Endothelial cell of umbilical vein (primary cell): Measurements from ENCODE around the gene KCNN1. TPM values are rescaled to one million over a fixed set of nuclear protein-coding genes. Genes with fewer than 3 reads are reported as not detected.

Source experiments
- BruUV-seq: library from RNA; stranded (reverse); fragments of 400-500 nt; replicated peaks from 2 replicates; lab custom pipeline; 2021; lab: Mats Ljungman, UMichigan
- CTCF ChIA-PET: fragments of 300-600, 350-600 bp; sonication (Branson Sonifier 250); formaldehyde crosslinking; loops from one replicate; lab custom pipeline; 2021; ENCODE audit warnings: antibody characterized with exemption, inconsistent platforms; lab: Charles Lee
- POLR2A ChIA-PET: fragments of 300-600, 350-600 bp; sonication (Branson Sonifier 250); formaldehyde crosslinking; loops from one replicate; lab custom pipeline; 2021; ENCODE audit warnings: antibody characterized with exemption, inconsistent platforms; lab: Charles Lee
- DNase-seq: peaks from one replicate; pipeline ENCODE4 v3.0.0-alpha.2; 2011; ENCODE audit warnings: low read depth, low spot score
- FAIRE-seq: peaks from 2 replicates; lab custom pipeline; 2011; peaks lifted over from hg19 to GRCh38; lab: Jason Lieb, UNC
- H2AFZ ChIP-seq: 2 replicates; pipeline ENCODE4 v1.6.0; 2012; ENCODE audit warnings: low read depth, low read length, control low read depth, inconsistent platforms
- H3K27ac ChIP-seq: 2 replicates; pipeline ENCODE4 v1.5.1; 2011; ENCODE audit warnings: low read depth, mild to moderate bottlenecking, control low read depth, low read length, moderate library complexity; ENCODE audit not compliant: insufficient read depth
- H3K27me3 ChIP-seq, 2 experiments: 2 replicates each; pipeline versions ENCODE4 v1.6.0 to v1.6.1; 2011; ENCODE audit warnings: low read length in 2 of 2, mixed read lengths in 1 of 2; ENCODE audit not compliant: control insufficient read depth in 2 of 2, insufficient read depth in 2 of 2
- H3K36me3 ChIP-seq, 2 experiments: 2 replicates in 1 of 2; 3 replicates in 1 of 2; pipeline ENCODE4 v1.5.1; 2011; ENCODE audit warnings: low read length in 2 of 2, mild to moderate bottlenecking in 1 of 2, moderate library complexity in 1 of 2; ENCODE audit not compliant: control insufficient read depth in 2 of 2, insufficient read depth in 2 of 2; ENCODE audit errors: extremely low read depth in 1 of 2
- H3K4me1 ChIP-seq: 3 replicates; pipeline ENCODE4 v1.5.1; 2011; ENCODE audit warnings: mild to moderate bottlenecking, low read length; ENCODE audit not compliant: control insufficient read depth, insufficient read depth; ENCODE audit errors: extremely low read depth
- H3K4me2 ChIP-seq: 2 replicates; pipeline ENCODE4 v1.6.1; 2011; ENCODE audit warnings: low read length, control low read depth, mixed read lengths; ENCODE audit not compliant: insufficient read depth
- H3K4me3 ChIP-seq, 3 experiments: fragments of 200-600 bp in 1 of 3; sonication (generic), shearing (Covaris generic) in 1 of 3; replicated peaks in 1 of 3; 2 replicates each; pipeline ENCODE4 v1.5.1; 2011 to 2016; ENCODE audit warnings: control low read depth in 3 of 3, low read length in 3 of 3, mild to moderate bottlenecking in 2 of 3, inconsistent platforms in 1 of 3, low read depth in 1 of 3, moderate library complexity in 1 of 3; ENCODE audit not compliant: insufficient read depth in 1 of 3
- H3K79me2 ChIP-seq: 2 replicates; pipeline ENCODE4 v1.6.0; 2012; ENCODE audit warnings: low read length, inconsistent platforms; ENCODE audit not compliant: control insufficient read depth, insufficient read depth
- H3K9ac ChIP-seq: replicated peaks from 2 replicates; pipeline ENCODE3; 2011; ENCODE audit warnings: low read length, control low read depth; ENCODE audit not compliant: insufficient read depth; ENCODE audit errors: extremely low read depth
- H3K9me1 ChIP-seq: replicated peaks from 3 replicates; pipeline ENCODE4 v1.6.0; 2011; ENCODE audit warnings: mild to moderate bottlenecking, low read length; ENCODE audit not compliant: control insufficient read depth, insufficient read depth; ENCODE audit errors: extremely low read depth
- H3K9me3 ChIP-seq: replicated peaks from 2 replicates; pipeline ENCODE4 v1.5.1; 2012; ENCODE audit warnings: low read length, inconsistent platforms; ENCODE audit not compliant: control insufficient read depth, insufficient read depth
- H4K20me1 ChIP-seq: replicated peaks from 2 replicates; pipeline ENCODE3; 2011; ENCODE audit warnings: mild to moderate bottlenecking, low read length; ENCODE audit not compliant: control insufficient read depth, insufficient read depth; ENCODE audit errors: extremely low read depth
- CTCF ChIP-seq, 2 donors: IDR thresholded peaks; 1 replicate in 1 of 2; 2 replicates in 1 of 2; pipeline ENCODE4 v1.5.1; 2011; ENCODE audit warnings: low read length in 2 of 2, mild to moderate bottlenecking in 2 of 2, moderate library complexity in 2 of 2, control low read depth in 1 of 2, inconsistent platforms in 1 of 2, low read depth in 1 of 2; ENCODE audit not compliant: insufficient read depth in 1 of 2; ENCODE audit errors: extremely low read depth in 1 of 2
- EZH2 ChIP-seq: IDR thresholded peaks from 2 replicates; pipeline ENCODE4 v1.6.1; 2012; ENCODE audit warnings: borderline replicate concordance, low read depth, mild to moderate bottlenecking, moderate library complexity, low read length, inconsistent platforms; ENCODE audit not compliant: severe bottlenecking
- FOS ChIP-seq: IDR thresholded peaks from 2 replicates; pipeline ENCODE4 v1.6.1; 2011; ENCODE audit warnings: mild to moderate bottlenecking, low read length, moderate library complexity, borderline replicate concordance; ENCODE audit not compliant: insufficient read depth
- GATA2 ChIP-seq: IDR thresholded peaks from 2 replicates; pipeline ENCODE4 v1.7.0; 2011; ENCODE audit warnings: low read depth, mild to moderate bottlenecking, moderate library complexity, mixed read lengths, low read length; ENCODE audit not compliant: insufficient read length, insufficient read depth
- JUN ChIP-seq: IDR thresholded peaks from 2 replicates; pipeline ENCODE4 v1.6.1; 2011; ENCODE audit warnings: borderline replicate concordance, low read depth; ENCODE audit not compliant: insufficient read length, insufficient read depth
- MYC ChIP-seq: IDR thresholded peaks from one replicate; pipeline ENCODE4 v1.6.1; 2011; ENCODE audit warnings: mild to moderate bottlenecking, low read depth, low read length
- POLR2A ChIP-seq: IDR thresholded peaks from 2 replicates; pipeline ENCODE4 v1.6.1; 2012; ENCODE audit warnings: low read depth, mild to moderate bottlenecking, control low read depth, low read length
- POLR2AphosphoS5 ChIP-seq: IDR thresholded peaks from 2 replicates; pipeline ENCODE4 v1.6.1; 2012; ENCODE audit warnings: low read depth, mild to moderate bottlenecking, control low read depth, low read length, moderate library complexity; ENCODE audit not compliant: insufficient read depth
- dilution Hi-C: fragments of 300-500 bp; cut with MboI; formaldehyde crosslinking; loops from one replicate; pipeline ENCODE4 v1.15.0; 2019; ENCODE audit warnings: low sequenced_read_pairs; ENCODE audit not compliant: extremely low pct_ligation_motif_present
- intact Hi-C: fragments of 100-400 bp; cut with micrococcal nuclease; formaldehyde crosslinking; loops from one replicate; pipeline ENCODE4 v1.10.0; 2022
- polyA plus RNA-seq, 4 experiments: library from polyadenylated mRNA; depleted of rRNA in 3 of 4; stranded (reverse) in 3 of 4; unstranded in 1 of 4; fragments of >200 nt; gene quantifications; 2 replicates each; pipeline versions ENCODE4 v1.2.1 to v1.2.3, GENCODE V29; 2011 to 2012; ENCODE audit warnings: missing spikeins in 1 of 4
- total RNA-seq: library from RNA; stranded (reverse); gene quantifications from 2 replicates; pipeline ENCODE4 v1.2.3, GENCODE V29; 2021
- TF ChIP-seq, protein P1 (sequence below): IDR thresholded peaks from 2 replicates; pipeline ENCODE4 v1.6.1; 2011; ENCODE audit not compliant: insufficient read depth, insufficient read length

KCNN1 gene
- total and polyA plus RNA-seq, 2 donors (not counting 3 experiments of a cell fraction or from before 2014, with no cell fraction given) = 0.18 to 0.80 TPM

GRCh38 chr19:17936379-17936778, 30.5 kb upstream of the KCNN1 start:
- H3K27me3 ChIP-seq = no peaks in the 10 kb centered on the region
- no peaks in the 10 kb centered on the region for H3K9me1 ChIP-seq
- DNase-seq = no peak
- peaks cover 3 to 7% of the 10 kb centered on the region in 2 experiments for H3K36me3 ChIP-seq
- no peak overlapping the region for H3K27ac ChIP-seq
- TF ChIP-seq MYC (no peak), POLR2A (no peak), POLR2AphosphoS5 (no peak), FOS (no peak), GATA2 (no peak), CTCF (IDR thresholded peaks at IDR 0.05; ENCODE audit: extremely low read depth in 1 of 2, insufficient read depth in 1 of 2, low read depth in 1 of 2, low read length in 2 of 2) (no peak), JUN (no peak), EZH2 (no peak)
- TF ChIP-seq, protein P1, sequence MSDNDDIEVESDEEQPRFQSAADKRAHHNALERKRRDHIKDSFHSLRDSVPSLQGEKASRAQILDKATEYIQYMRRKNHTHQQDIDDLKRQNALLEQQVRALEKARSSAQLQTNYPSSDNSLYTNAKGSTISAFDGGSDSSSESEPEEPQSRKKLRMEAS = no peak
- peaks cover 15% of the 10 kb centered on the region for H3K79me2 ChIP-seq
- FAIRE-seq = no peak
- no peak overlapping the region for H3K4me2 ChIP-seq
- ChIA-PET CTCF (interaction anchor here (0.9 to 3.5 kb wide), 3 partner anchors 60 to 87 kb away, joined by 3 to 203 read pairs (median 3); partner anchors contain the start of gene RPL18A), POLR2A (no interaction called here)
- peaks cover 16% of the 10 kb centered on the region for H3K4me1 ChIP-seq
- no peak overlapping the region for H3K4me3 ChIP-seq
- dilution Hi-C loops (no loop called here), intact Hi-C loops (loop anchor here (5.0 kb wide), 1 partner anchor 121 kb away; no protein-coding TSS in a partner anchor)
- H3K9ac ChIP-seq = no peak overlapping the region
- no peaks in the 10 kb centered on the region for H4K20me1 ChIP-seq
- no peaks in the 10 kb centered on the region for H3K9me3 ChIP-seq
- no TSS peak for BruUV-seq
- no peak overlapping the region for H2AFZ ChIP-seq
